WTC11 (cell line): ENCODE measurements around the gene MAP3K3.

ENCODE experiments used
- ZNF121 ChIP-seq: sonication (generic); formaldehyde crosslinking; IDR thresholded peaks from 2 replicates; pipeline ENCODE4 v1.8.0; 2023; ENCODE audit warnings: missing genetic modification reagents
- ZNF219 ChIP-seq: sonication (generic); formaldehyde crosslinking; IDR thresholded peaks from 2 replicates; pipeline ENCODE4 v1.8.0; 2023; ENCODE audit warnings: missing genetic modification reagents, mild to moderate bottlenecking, borderline replicate concordance
- TF ChIP-seq, protein P1 (sequence below): sonication (generic); formaldehyde crosslinking; IDR thresholded peaks from 2 replicates; pipeline ENCODE4 v1.8.0; 2023; ENCODE audit warnings: missing genetic modification reagents
- TF ChIP-seq, protein P2 (sequence below): fragments of 200-600 bp; IDR thresholded peaks from 2 replicates; pipeline ENCODE4 v1.8.0; 2022; ENCODE audit warnings: antibody characterized with exemption
- TF ChIP-seq, protein P3 (sequence below): sonication (generic); formaldehyde crosslinking; IDR thresholded peaks from 2 replicates; pipeline ENCODE4 v1.8.1; 2023; ENCODE audit warnings: mild to moderate bottlenecking, moderate library complexity, missing genetic modification reagents
- TF ChIP-seq, protein P4 (sequence below): sonication (generic); formaldehyde crosslinking; IDR thresholded peaks from 2 replicates; pipeline ENCODE4 v1.8.0; 2022; ENCODE audit warnings: missing genetic modification reagents
- TF ChIP-seq, protein P5 (sequence below): sonication (generic); formaldehyde crosslinking; IDR thresholded peaks from 2 replicates; pipeline ENCODE4 v1.8.1; 2022; ENCODE audit warnings: low read depth, mild to moderate bottlenecking, moderate library complexity, missing genetic modification reagents, borderline replicate concordance
- TF ChIP-seq, protein P6 (sequence below): sonication (generic); formaldehyde crosslinking; IDR thresholded peaks from 2 replicates; pipeline ENCODE4 v1.8.1; 2023; ENCODE audit warnings: mild to moderate bottlenecking, missing genetic modification reagents, moderate library complexity
- TF ChIP-seq, protein P7 (sequence below): sonication (generic); formaldehyde crosslinking; IDR thresholded peaks from 2 replicates; pipeline ENCODE4 v1.8.1; 2023; ENCODE audit warnings: mild to moderate bottlenecking, missing genetic modification reagents, borderline replicate concordance

DNA sequence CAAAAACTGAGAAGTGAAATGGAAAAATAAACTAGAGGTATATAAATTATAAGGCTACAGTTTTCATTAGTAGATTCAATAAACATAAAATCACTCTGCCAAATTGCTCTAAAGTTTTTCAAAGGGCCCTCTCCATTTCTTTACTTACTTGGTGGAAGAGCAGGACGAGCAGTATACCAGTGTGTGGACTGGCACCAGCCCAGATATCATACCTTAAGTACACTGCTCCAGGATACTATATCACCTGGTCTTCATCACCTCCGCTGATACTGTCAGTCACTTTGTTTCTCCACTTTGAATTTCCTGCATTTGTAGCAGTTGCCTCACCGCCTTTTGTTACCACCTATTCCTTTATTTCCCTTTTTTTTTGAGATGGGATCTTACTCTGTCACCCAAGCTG is 37.6 kb downstream of the MAP3K3 start:
- TF ChIP-seq, protein P1, sequence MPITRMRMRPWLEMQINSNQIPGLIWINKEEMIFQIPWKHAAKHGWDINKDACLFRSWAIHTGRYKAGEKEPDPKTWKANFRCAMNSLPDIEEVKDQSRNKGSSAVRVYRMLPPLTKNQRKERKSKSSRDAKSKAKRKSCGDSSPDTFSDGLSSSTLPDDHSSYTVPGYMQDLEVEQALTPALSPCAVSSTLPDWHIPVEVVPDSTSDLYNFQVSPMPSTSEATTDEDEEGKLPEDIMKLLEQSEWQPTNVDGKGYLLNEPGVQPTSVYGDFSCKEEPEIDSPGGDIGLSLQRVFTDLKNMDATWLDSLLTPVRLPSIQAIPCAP (CRISPR knock-in tag) = no peak
- TF ChIP-seq ZNF219 (CRISPR knock-in tag) = no peak
- TF ChIP-seq, protein P2, sequence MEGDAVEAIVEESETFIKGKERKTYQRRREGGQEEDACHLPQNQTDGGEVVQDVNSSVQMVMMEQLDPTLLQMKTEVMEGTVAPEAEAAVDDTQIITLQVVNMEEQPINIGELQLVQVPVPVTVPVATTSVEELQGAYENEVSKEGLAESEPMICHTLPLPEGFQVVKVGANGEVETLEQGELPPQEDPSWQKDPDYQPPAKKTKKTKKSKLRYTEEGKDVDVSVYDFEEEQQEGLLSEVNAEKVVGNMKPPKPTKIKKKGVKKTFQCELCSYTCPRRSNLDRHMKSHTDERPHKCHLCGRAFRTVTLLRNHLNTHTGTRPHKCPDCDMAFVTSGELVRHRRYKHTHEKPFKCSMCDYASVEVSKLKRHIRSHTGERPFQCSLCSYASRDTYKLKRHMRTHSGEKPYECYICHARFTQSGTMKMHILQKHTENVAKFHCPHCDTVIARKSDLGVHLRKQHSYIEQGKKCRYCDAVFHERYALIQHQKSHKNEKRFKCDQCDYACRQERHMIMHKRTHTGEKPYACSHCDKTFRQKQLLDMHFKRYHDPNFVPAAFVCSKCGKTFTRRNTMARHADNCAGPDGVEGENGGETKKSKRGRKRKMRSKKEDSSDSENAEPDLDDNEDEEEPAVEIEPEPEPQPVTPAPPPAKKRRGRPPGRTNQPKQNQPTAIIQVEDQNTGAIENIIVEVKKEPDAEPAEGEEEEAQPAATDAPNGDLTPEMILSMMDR = no peak
- no peak for TF ChIP-seq ZNF121 (CRISPR knock-in tag)
- TF ChIP-seq, protein P3, sequence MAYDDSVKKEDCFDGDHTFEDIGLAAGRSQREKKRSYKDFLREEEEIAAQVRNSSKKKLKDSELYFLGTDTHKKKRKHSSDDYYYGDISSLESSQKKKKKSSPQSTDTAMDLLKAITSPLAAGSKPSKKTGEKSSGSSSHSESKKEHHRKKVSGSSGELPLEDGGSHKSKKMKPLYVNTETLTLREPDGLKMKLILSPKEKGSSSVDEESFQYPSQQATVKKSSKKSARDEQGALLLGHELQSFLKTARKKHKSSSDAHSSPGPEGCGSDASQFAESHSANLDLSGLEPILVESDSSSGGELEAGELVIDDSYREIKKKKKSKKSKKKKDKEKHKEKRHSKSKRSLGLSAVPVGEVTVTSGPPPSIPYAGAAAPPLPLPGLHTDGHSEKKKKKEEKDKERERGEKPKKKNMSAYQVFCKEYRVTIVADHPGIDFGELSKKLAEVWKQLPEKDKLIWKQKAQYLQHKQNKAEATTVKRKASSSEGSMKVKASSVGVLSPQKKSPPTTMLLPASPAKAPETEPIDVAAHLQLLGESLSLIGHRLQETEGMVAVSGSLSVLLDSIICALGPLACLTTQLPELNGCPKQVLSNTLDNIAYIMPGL (CRISPR knock-in tag) = no peak
- TF ChIP-seq, protein P4, sequence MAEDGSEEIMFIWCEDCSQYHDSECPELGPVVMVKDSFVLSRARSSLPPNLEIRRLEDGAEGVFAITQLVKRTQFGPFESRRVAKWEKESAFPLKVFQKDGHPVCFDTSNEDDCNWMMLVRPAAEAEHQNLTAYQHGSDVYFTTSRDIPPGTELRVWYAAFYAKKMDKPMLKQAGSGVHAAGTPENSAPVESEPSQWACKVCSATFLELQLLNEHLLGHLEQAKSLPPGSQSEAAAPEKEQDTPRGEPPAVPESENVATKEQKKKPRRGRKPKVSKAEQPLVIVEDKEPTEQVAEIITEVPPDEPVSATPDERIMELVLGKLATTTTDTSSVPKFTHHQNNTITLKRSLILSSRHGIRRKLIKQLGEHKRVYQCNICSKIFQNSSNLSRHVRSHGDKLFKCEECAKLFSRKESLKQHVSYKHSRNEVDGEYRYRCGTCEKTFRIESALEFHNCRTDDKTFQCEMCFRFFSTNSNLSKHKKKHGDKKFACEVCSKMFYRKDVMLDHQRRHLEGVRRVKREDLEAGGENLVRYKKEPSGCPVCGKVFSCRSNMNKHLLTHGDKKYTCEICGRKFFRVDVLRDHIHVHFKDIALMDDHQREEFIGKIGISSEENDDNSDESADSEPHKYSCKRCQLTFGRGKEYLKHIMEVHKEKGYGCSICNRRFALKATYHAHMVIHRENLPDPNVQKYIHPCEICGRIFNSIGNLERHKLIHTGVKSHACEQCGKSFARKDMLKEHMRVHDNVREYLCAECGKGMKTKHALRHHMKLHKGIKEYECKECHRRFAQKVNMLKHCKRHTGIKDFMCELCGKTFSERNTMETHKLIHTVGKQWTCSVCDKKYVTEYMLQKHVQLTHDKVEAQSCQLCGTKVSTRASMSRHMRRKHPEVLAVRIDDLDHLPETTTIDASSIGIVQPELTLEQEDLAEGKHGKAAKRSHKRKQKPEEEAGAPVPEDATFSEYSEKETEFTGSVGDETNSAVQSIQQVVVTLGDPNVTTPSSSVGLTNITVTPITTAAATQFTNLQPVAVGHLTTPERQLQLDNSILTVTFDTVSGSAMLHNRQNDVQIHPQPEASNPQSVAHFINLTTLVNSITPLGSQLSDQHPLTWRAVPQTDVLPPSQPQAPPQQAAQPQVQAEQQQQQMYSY = no peak
- TF ChIP-seq, protein P5, sequence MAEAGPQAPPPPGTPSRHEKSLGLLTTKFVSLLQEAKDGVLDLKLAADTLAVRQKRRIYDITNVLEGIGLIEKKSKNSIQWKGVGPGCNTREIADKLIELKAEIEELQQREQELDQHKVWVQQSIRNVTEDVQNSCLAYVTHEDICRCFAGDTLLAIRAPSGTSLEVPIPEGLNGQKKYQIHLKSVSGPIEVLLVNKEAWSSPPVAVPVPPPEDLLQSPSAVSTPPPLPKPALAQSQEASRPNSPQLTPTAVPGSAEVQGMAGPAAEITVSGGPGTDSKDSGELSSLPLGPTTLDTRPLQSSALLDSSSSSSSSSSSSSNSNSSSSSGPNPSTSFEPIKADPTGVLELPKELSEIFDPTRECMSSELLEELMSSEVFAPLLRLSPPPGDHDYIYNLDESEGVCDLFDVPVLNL (CRISPR knock-in tag) = no peak
- TF ChIP-seq, protein P6, sequence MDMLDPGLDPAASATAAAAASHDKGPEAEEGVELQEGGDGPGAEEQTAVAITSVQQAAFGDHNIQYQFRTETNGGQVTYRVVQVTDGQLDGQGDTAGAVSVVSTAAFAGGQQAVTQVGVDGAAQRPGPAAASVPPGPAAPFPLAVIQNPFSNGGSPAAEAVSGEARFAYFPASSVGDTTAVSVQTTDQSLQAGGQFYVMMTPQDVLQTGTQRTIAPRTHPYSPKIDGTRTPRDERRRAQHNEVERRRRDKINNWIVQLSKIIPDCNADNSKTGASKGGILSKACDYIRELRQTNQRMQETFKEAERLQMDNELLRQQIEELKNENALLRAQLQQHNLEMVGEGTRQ (CRISPR knock-in tag) = no peak
- TF ChIP-seq, protein P7, sequence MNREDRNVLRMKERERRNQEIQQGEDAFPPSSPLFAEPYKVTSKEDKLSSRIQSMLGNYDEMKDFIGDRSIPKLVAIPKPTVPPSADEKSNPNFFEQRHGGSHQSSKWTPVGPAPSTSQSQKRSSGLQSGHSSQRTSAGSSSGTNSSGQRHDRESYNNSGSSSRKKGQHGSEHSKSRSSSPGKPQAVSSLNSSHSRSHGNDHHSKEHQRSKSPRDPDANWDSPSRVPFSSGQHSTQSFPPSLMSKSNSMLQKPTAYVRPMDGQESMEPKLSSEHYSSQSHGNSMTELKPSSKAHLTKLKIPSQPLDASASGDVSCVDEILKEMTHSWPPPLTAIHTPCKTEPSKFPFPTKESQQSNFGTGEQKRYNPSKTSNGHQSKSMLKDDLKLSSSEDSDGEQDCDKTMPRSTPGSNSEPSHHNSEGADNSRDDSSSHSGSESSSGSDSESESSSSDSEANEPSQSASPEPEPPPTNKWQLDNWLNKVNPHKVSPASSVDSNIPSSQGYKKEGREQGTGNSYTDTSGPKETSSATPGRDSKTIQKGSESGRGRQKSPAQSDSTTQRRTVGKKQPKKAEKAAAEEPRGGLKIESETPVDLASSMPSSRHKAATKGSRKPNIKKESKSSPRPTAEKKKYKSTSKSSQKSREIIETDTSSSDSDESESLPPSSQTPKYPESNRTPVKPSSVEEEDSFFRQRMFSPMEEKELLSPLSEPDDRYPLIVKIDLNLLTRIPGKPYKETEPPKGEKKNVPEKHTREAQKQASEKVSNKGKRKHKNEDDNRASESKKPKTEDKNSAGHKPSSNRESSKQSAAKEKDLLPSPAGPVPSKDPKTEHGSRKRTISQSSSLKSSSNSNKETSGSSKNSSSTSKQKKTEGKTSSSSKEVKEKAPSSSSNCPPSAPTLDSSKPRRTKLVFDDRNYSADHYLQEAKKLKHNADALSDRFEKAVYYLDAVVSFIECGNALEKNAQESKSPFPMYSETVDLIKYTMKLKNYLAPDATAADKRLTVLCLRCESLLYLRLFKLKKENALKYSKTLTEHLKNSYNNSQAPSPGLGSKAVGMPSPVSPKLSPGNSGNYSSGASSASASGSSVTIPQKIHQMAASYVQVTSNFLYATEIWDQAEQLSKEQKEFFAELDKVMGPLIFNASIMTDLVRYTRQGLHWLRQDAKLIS (CRISPR knock-in tag) = no peak
